HG02610 (cell line): ENCODE measurements around the gene GET4.

Experiments
- ATAC-seq: cut with Tn5 transposase; IDR thresholded peaks from one replicate; pipeline ENCODE4 v1.9.1; 2021; ENCODE audit warnings: mild to moderate bottlenecking, moderate library complexity; ENCODE audit not compliant: unreplicated experiment

GET4 gene

DNA sequence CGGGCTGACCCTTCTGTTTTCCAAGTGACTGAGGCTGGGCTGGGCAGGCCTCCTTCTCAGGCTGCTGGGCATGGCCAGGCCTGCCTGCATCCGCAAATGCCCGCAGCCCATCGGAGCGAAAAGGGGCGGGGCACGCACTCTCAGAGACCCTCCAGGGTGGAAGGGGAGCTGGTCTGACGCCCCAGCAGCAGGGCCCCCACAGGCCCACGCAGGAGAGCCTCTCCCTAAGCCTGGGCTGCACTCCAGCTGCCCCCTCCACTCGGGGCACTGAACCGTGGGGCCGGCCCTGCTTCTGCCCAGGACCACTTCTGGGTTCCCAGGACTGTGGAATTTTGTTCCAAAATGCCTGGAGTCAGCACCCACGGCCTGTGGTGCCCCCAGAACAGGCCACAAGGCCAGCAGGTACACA is 68.8 kb downstream of the GET4 start:
- no peak for ATAC-seq

DNA sequence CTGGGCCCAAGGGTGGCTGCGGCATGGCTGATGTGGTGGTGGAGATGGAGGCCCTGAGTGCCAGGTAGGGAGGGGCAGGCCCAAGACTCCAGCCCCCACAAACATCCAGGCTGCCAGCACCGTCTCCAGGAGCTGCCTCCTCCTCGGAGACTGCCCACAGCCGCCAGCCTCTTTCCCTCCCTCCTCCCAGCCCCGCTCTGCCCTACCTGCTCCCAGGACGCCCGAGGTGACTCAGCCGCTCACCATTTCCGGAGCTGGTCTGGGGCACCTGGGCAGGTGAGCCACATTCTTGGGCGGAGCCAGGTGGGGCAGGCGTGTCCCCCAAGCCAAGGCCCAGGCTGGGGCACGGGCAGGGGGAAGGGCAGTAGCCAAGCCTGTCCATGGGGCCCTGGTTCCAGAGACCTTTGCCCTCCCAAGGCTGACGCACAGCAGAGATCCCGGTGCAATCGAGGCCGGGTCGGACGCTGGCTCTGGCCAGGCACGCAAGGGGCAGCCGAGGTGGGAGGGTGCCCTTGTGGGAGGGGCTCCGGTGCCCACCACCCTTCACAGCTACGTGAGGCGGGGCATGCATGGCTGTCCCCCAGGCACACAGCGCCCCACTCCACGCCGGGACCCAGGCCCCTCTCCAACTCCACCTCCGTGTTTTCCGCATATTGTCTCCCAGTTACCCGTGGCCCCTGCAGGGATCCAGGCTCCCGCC is 69.4 kb downstream of the GET4 start:
- ATAC-seq, result no peak
